ENCODE data around the gene ZNF578.
"Not testable (repeated sequence)": the region's sequence is repeated elsewhere in the genome, so short reads cannot be mapped to it uniquely, and the experiment has no call there.

The ZNF578 gene

GRCh38 chr19:52516191-52516590 lies 62.8 kb downstream of the ZNF578 start:
- Mint-ChIP-seq H3K4me1 (no peaks in the 10 kb centered on the region), H3K9me3 (peaks cover 23% of the 10 kb centered on the region), H3K27ac (no peak overlapping the region), H3K27me3 (ENCODE audit: low read depth) (no peaks in the 10 kb centered on the region), H3K36me3 (ENCODE audit: low read depth) (no peaks in the 10 kb centered on the region), H3K4me3 (no peak overlapping the region)
- no peak for TF ChIP-seq CTCF (IDR thresholded peaks at IDR 0.05; ENCODE audit: unreplicated experiment in 3 of 3)

- no peaks in the 10 kb centered on the region for H3K36me3 Mint-ChIP-seq (ENCODE audit: low read depth)
- no peak overlapping the region for H3K4me3 Mint-ChIP-seq
- peaks cover 3% of the 10 kb centered on the region for H3K27me3 Mint-ChIP-seq (ENCODE audit: low read depth)
- peaks cover 13% of the 10 kb centered on the region for H3K9me3 Mint-ChIP-seq
- no peak for TF ChIP-seq CTCF (IDR thresholded peaks at IDR 0.05; ENCODE audit: unreplicated experiment in 3 of 3)
- peak overlapping the region in 1 of 3 experiments; percentile 19 for H3K27ac Mint-ChIP-seq
- H3K4me1 Mint-ChIP-seq, result no peaks in the 10 kb centered on the region
These were observed 65.3 kb downstream of the ZNF578 start for GRCh38 chr19:52518646-52519045.

- not testable (repeated sequence) for H3K4me1 Mint-ChIP-seq; H3K4me3 Mint-ChIP-seq; H3K27me3 Mint-ChIP-seq (ENCODE audit: low read depth)
These were observed 65.8 kb downstream of the ZNF578 start for GRCh38 chr19:52519175-52519574.

DNA sequence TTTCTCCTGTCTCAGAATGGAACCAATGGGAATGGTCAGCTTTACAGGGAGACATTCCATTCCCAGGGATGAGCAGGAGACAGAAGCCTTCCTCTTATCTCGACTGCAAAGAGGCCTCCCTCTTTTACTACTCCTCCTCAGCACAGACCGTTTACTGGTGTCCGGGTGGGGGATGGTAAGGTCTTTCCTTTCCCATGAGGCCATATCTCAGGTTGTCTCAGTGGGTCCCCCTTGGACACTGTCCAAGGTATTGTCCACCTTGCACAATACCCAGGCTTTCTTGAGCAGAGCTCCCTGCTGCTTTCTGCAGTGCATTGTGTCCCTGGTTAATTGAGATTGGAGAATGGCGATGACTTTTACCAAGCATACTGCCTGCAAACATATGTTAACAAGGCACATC lies 66.7 kb downstream of the ZNF578 start:
- H3K27me3 Mint-ChIP-seq (ENCODE audit: low read depth), result peaks cover 3% of the 10 kb centered on the region
- no peaks in the 10 kb centered on the region for H3K4me1 Mint-ChIP-seq
- peaks cover 9% of the 10 kb centered on the region for H3K9me3 Mint-ChIP-seq
- no peak overlapping the region for H3K27ac Mint-ChIP-seq
- TF ChIP-seq CTCF (IDR thresholded peaks at IDR 0.05; ENCODE audit: unreplicated experiment in 3 of 3), result no peak
- H3K4me3 Mint-ChIP-seq, result no peak overlapping the region
- no peaks in the 10 kb centered on the region for H3K36me3 Mint-ChIP-seq (ENCODE audit: low read depth)

More at GRCh38 chr19:52519175-52519574, 65.8 kb downstream of the ZNF578 start:
- H3K27ac Mint-ChIP-seq, result peak overlapping the region in 1 of 3 experiments; percentile 19
- H3K36me3 Mint-ChIP-seq (ENCODE audit: low read depth); H3K9me3 Mint-ChIP-seq: not testable (repeated sequence)

GRCh38 chr19:52522551-52522950 lies 69.2 kb downstream of the ZNF578 start:
- H3K27me3 Mint-ChIP-seq (ENCODE audit: low read depth), result peaks cover 6% of the 10 kb centered on the region
- no peak overlapping the region for H3K27ac Mint-ChIP-seq
- no peaks in the 10 kb centered on the region for H3K4me1 Mint-ChIP-seq
- H3K4me3 Mint-ChIP-seq, result no peak overlapping the region
- no peaks in the 10 kb centered on the region for H3K36me3 Mint-ChIP-seq (ENCODE audit: low read depth)
- no peak for TF ChIP-seq CTCF (IDR thresholded peaks at IDR 0.05; ENCODE audit: unreplicated experiment in 3 of 3)
- H3K9me3 Mint-ChIP-seq, result peaks cover 7% of the 10 kb centered on the region

- Mint-ChIP-seq H3K27ac (no peak overlapping the region), H3K36me3 (ENCODE audit: low read depth) (no peaks in the 10 kb centered on the region), H3K9me3 (peaks cover 7% of the 10 kb centered on the region), H3K27me3 (ENCODE audit: low read depth) (peaks cover 6% of the 10 kb centered on the region), H3K4me1 (peaks cover 7% of the 10 kb centered on the region), H3K4me3 (no peak overlapping the region)
- no peak for TF ChIP-seq CTCF (IDR thresholded peaks at IDR 0.05; ENCODE audit: unreplicated experiment in 3 of 3)
These were observed 70.7 kb downstream of the ZNF578 start for GRCh38 chr19:52524086-52524485.

All from nephron (organoid).